ENCODE results near the gene PPM1H. TPM values are rescaled to one million over a fixed set of nuclear protein-coding genes. Genes with fewer than 3 reads are reported as not detected.

Gene PPM1H
- total RNA-seq, 1 experiment from 2014 or later: 12.0 TPM

DNA sequence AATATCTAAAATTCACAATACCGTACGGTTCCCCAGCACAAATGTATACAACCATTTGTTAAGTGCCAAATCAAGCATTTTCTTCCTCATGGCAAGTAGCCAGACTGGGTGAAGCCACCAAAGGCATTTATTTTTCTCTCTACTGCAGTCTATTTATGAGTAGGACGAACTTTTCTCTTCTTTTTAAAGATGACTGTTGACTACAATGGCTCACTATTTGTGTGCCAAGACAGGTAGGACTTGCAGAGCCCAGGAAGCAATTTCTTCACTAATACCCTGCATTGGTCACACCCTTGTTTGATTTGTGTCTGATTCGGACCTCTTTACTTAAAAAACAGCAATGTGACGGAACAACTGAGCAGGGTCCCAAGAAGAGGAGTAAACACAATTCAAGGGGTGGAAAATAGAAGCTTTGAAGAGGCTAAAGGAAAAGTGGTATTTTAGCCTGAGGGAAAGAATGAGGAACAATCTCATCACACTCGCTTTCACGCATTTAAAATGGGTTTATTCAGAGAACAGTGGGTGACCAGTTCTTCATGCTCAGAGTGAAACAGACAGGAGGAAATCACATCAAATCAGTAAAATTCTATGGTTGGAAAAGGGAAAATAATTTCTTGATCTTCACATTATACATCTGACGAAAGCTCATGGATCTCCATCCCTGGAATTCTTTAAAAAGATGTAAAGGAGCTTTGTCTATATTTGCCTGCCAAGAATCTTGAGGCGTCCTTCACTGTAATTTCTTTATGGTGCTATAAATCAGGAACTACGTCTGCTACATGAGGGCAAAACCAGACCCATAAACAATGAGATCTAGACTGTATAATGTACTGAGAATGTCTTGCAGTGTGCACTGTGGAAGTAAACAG is 183.8 kb downstream of the PPM1H start:
- CTCF ChIA-PET: no interaction called here
- Histone ChIP-seq H3K4me1 (ENCODE audit: insufficient read depth, low read length) (peaks cover 31% of the 10 kb centered on the region), H3F3A (ENCODE audit: low read length, unreplicated experiment) (no peaks in the 10 kb centered on the region), H3K9me3 (ENCODE audit: low read length) (no peaks in the 10 kb centered on the region), H2AFZ (ENCODE audit: low read length) (peak overlapping the region; percentile 12; the same call in 1 of the 2 replicates), H3K27ac (ENCODE audit: low read length) (peak overlapping the region; percentile 79), H3K9me2 (replicated peaks; ENCODE audit: low read length) (no peaks in the 10 kb centered on the region), H3K4me2 (ENCODE audit: low read length) (peak overlapping the region; percentile 54), H3K27me3 (ENCODE audit: low read length) (no peaks in the 10 kb centered on the region), H4K20me1 (ENCODE audit: low read length) (no peaks in the 10 kb centered on the region), H3K9ac (ENCODE audit: low read length) (peak overlapping the region; percentile 34), H3K79me2 (ENCODE audit: low read length) (no peaks in the 10 kb centered on the region), H3K4me3 (ENCODE audit: low read length) (peak overlapping the region; percentile 15; the same call in 1 of the 2 replicates), H3K36me3 (ENCODE audit: low read depth, low read length) (no peaks in the 10 kb centered on the region)
- POLR2A ChIA-PET (ENCODE audit: unreplicated experiment): no interaction called here
- TF ChIP-seq, protein P1, sequence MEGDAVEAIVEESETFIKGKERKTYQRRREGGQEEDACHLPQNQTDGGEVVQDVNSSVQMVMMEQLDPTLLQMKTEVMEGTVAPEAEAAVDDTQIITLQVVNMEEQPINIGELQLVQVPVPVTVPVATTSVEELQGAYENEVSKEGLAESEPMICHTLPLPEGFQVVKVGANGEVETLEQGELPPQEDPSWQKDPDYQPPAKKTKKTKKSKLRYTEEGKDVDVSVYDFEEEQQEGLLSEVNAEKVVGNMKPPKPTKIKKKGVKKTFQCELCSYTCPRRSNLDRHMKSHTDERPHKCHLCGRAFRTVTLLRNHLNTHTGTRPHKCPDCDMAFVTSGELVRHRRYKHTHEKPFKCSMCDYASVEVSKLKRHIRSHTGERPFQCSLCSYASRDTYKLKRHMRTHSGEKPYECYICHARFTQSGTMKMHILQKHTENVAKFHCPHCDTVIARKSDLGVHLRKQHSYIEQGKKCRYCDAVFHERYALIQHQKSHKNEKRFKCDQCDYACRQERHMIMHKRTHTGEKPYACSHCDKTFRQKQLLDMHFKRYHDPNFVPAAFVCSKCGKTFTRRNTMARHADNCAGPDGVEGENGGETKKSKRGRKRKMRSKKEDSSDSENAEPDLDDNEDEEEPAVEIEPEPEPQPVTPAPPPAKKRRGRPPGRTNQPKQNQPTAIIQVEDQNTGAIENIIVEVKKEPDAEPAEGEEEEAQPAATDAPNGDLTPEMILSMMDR (conservative IDR thresholded peaks at IDR 0.05; ENCODE audit: low read depth, low read length): no peak
- TF ChIP-seq EZH2 (IDR thresholded peaks at IDR 0.05; ENCODE audit: low read length, unreplicated experiment): no peak
- no peak for TF ChIP-seq EZH2phosphoT487 (IDR thresholded peaks at IDR 0.05; ENCODE audit: borderline replicate concordance, low read length)
- DNase-seq (peak; percentile 77), ATAC-seq (peak; percentile 74)
- intact Hi-C loops (cut with micrococcal nuclease): loop anchor here (2.0 kb wide), 1 partner anchor 34 kb away; no protein-coding TSS in a partner anchor
- BruUV-seq (replicated peaks): no TSS peak

DNA sequence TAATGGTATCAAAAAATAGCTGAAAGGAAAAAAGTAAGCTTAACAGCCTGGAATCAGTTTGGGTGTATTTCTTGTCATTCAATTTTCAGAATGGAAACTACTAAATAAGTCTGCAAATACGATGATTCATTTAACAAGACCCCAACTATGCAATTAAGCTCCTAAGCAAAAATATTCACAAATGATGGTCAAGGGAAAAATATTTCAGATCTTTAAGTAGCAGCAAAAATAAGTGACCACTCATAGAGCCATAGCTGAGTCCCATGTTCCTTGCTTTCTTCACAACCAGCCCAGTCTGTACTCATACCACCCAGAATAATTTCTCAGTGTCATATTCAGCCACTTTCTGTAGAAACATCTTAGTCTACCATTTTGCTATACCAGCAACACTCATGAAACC is 185.4 kb downstream of the PPM1H start:
- Histone ChIP-seq H3K27ac (ENCODE audit: low read length) (no peak overlapping the region), H3K9me3 (ENCODE audit: low read length) (no peaks in the 10 kb centered on the region), H3K36me3 (ENCODE audit: low read depth, low read length) (no peaks in the 10 kb centered on the region), H4K20me1 (ENCODE audit: low read length) (no peaks in the 10 kb centered on the region), H3K79me2 (ENCODE audit: low read length) (no peaks in the 10 kb centered on the region), H3K27me3 (ENCODE audit: low read length) (no peaks in the 10 kb centered on the region), H3K4me1 (ENCODE audit: insufficient read depth, low read length) (peaks cover 31% of the 10 kb centered on the region), H3F3A (ENCODE audit: low read length, unreplicated experiment) (no peaks in the 10 kb centered on the region), H3K9me2 (replicated peaks; ENCODE audit: low read length) (no peaks in the 10 kb centered on the region), H3K4me2 (ENCODE audit: low read length) (no peak overlapping the region), H2AFZ (ENCODE audit: low read length) (no peak overlapping the region), H3K4me3 (ENCODE audit: low read length) (no peak overlapping the region), H3K9ac (ENCODE audit: low read length) (no peak overlapping the region)
- intact Hi-C loops (cut with micrococcal nuclease): no loop called here
- ChIA-PET POLR2A (ENCODE audit: unreplicated experiment) (interaction anchor here (0.5 kb wide), 1 partner anchor 12 kb away, joined by 6 read pairs; no protein-coding TSS in a partner anchor), CTCF (interaction anchor here (0.6 kb wide), 1 partner anchor 143 kb away, joined by 5 read pairs; no protein-coding TSS in a partner anchor)
- no TSS peak for BruUV-seq (replicated peaks)
- ATAC-seq (peak; percentile 36), DNase-seq (no peak)
- TF ChIP-seq EZH2 (IDR thresholded peaks at IDR 0.05; ENCODE audit: low read length, unreplicated experiment) (no peak), EZH2phosphoT487 (IDR thresholded peaks at IDR 0.05; ENCODE audit: borderline replicate concordance, low read length) (no peak)
- TF ChIP-seq, protein P1 (conservative IDR thresholded peaks at IDR 0.05; ENCODE audit: low read depth, low read length): no peak
